HEK293 (cell line): Measurements from ENCODE around the gene STRA8.

ENCODE experiments used
- CTCF ChIA-PET: fragments of 350-600 bp; formaldehyde crosslinking; extraction: SDS; loops from one replicate; lab custom pipeline; 2021; ENCODE audit warnings: antibody characterized with exemption; lab: Yijun Ruan, JAX
- POLR2A ChIA-PET: fragments of 300-600 bp; formaldehyde crosslinking; extraction: SDS; loops from one replicate; lab custom pipeline; 2020; ENCODE audit warnings: antibody characterized with exemption, inconsistent platforms; lab: Yijun Ruan, JAX
- H3K27ac ChIP-seq: fragments of 200-500 bp; sonication (Bioruptor generic); 2 replicates; pipeline ENCODE4 v1.5.1; 2014; ENCODE audit warnings: low read depth, low read length, control low read depth, inconsistent platforms; ENCODE audit errors: extremely low read depth
- H3K36me3 ChIP-seq, 2 experiments: fragments of 200-500 bp in 1 of 2; sonication (Bioruptor generic) in 1 of 2; 1 replicate in 1 of 2; 2 replicates in 1 of 2; pipeline ENCODE4 v1.5.1; 2014 to 2017; ENCODE audit warnings: inconsistent platforms in 2 of 2, low read length in 2 of 2; ENCODE audit not compliant: control insufficient read depth in 2 of 2, insufficient read depth in 1 of 2
- H3K4me1 ChIP-seq: fragments of 200-500 bp; sonication (Bioruptor generic); 2 replicates; pipeline ENCODE4 v1.5.1; 2014; ENCODE audit warnings: mild to moderate bottlenecking, low read length, inconsistent platforms; ENCODE audit not compliant: control insufficient read depth, insufficient read depth
- H3K4me3 ChIP-seq: 2 replicates; pipeline ENCODE4 v1.5.1; 2011; ENCODE audit warnings: low read depth, mild to moderate bottlenecking, control low read depth, low read length, moderate library complexity
- H3K9me3 ChIP-seq: fragments of 200-500 bp; sonication (Bioruptor generic); 2 replicates; pipeline ENCODE4 v1.5.1; 2014; ENCODE audit warnings: low read depth, low read length, inconsistent platforms; ENCODE audit not compliant: control insufficient read depth, insufficient read depth
- ATF2 ChIP-seq: fragments of 450-650 bp; formaldehyde crosslinking; IDR thresholded peaks from 2 replicates; pipeline ENCODE4 v1.5.1; 2016; ENCODE audit warnings: missing biosample characterization, missing genetic modification characterization, low read depth
- FEZF1 ChIP-seq: fragments of 450-650 bp; formaldehyde crosslinking; IDR thresholded peaks from 2 replicates; pipeline ENCODE4 v1.5.1; 2016; ENCODE audit warnings: missing biosample characterization, missing genetic modification characterization
- GFI1B ChIP-seq: fragments of 450-650 bp; formaldehyde crosslinking; IDR thresholded peaks from 2 replicates; pipeline ENCODE4 v1.5.1; 2016; ENCODE audit warnings: missing biosample characterization, missing genetic modification characterization
- HOXA7 ChIP-seq: sonication (generic); formaldehyde crosslinking; IDR thresholded peaks from 2 replicates; pipeline ENCODE4 v1.8.1; 2022; ENCODE audit warnings: missing genetic modification reagents, borderline replicate concordance
- PRDM4 ChIP-seq: fragments of 450-650 bp; formaldehyde crosslinking; IDR thresholded peaks from 2 replicates; pipeline ENCODE4 v1.5.1; 2017; ENCODE audit warnings: missing biosample characterization, missing genetic modification characterization
- ZBTB6 ChIP-seq: fragments of 450-650 bp; formaldehyde crosslinking; IDR thresholded peaks from 2 replicates; pipeline ENCODE4 v1.5.1; 2017; ENCODE audit warnings: missing biosample characterization, missing genetic modification characterization
- ZFP37 ChIP-seq: fragments of 450-650 bp; formaldehyde crosslinking; IDR thresholded peaks from 2 replicates; pipeline ENCODE4 v1.5.1; 2016; ENCODE audit warnings: missing biosample characterization, missing genetic modification characterization
- ZNF112 ChIP-seq: fragments of 450-650 bp; formaldehyde crosslinking; IDR thresholded peaks from 2 replicates; pipeline ENCODE4 v1.5.0; 2017; ENCODE audit warnings: missing biosample characterization, missing genetic modification characterization
- ZNF114 ChIP-seq: fragments of 450-650 bp; formaldehyde crosslinking; IDR thresholded peaks from 2 replicates; pipeline ENCODE4 v1.5.0; 2017; ENCODE audit warnings: missing biosample characterization, missing genetic modification characterization
- ZNF138 ChIP-seq: fragments of 450-650 bp; formaldehyde crosslinking; IDR thresholded peaks from 2 replicates; pipeline ENCODE4 v1.5.1; 2016; ENCODE audit warnings: missing biosample characterization, missing genetic modification characterization, borderline replicate concordance
- ZNF169 ChIP-seq: fragments of 450-650 bp; formaldehyde crosslinking; IDR thresholded peaks from 2 replicates; pipeline ENCODE4 v1.5.1; 2016; ENCODE audit warnings: missing biosample characterization, missing genetic modification characterization
- ZNF362 ChIP-seq: fragments of 450-650 bp; formaldehyde crosslinking; IDR thresholded peaks from 2 replicates; pipeline ENCODE4 v1.5.1; 2016; ENCODE audit warnings: missing biosample characterization, missing genetic modification characterization
- ZNF37A ChIP-seq: fragments of 450-650 bp; IDR thresholded peaks from 2 replicates; pipeline ENCODE4 v1.5.1; 2018; ENCODE audit warnings: missing biosample characterization, missing genetic modification characterization
- ZNF404 ChIP-seq: fragments of 450-650 bp; formaldehyde crosslinking; IDR thresholded peaks from 2 replicates; pipeline ENCODE4 v1.5.1; 2017; ENCODE audit warnings: missing biosample characterization, missing genetic modification characterization
- ZNF416 ChIP-seq: fragments of 450-650 bp; formaldehyde crosslinking; IDR thresholded peaks from 2 replicates; pipeline ENCODE4 v1.5.1; 2016; ENCODE audit warnings: missing biosample characterization, missing genetic modification characterization
- ZNF423 ChIP-seq: fragments of 450-650 bp; formaldehyde crosslinking; IDR thresholded peaks from 2 replicates; pipeline ENCODE4 v1.5.1; 2016; ENCODE audit warnings: missing biosample characterization, missing genetic modification characterization
- ZNF426 ChIP-seq: fragments of 450-650 bp; formaldehyde crosslinking; IDR thresholded peaks from 2 replicates; pipeline ENCODE4 v1.5.1; 2017; ENCODE audit warnings: missing biosample characterization, missing genetic modification characterization, mild to moderate bottlenecking, inconsistent platforms, moderate library complexity
- ZNF580 ChIP-seq: fragments of 450-650 bp; formaldehyde crosslinking; IDR thresholded peaks from 2 replicates; pipeline ENCODE4 v1.5.1; 2016; ENCODE audit warnings: missing biosample characterization, missing genetic modification characterization
- ZNF670 ChIP-seq: fragments of 450-650 bp; formaldehyde crosslinking; IDR thresholded peaks from 2 replicates; pipeline ENCODE4 v1.5.1; 2016; ENCODE audit warnings: missing biosample characterization, missing genetic modification characterization, low read depth
- ZNF843 ChIP-seq: fragments of 450-650 bp; formaldehyde crosslinking; IDR thresholded peaks from 2 replicates; pipeline ENCODE4 v1.5.1; 2016; ENCODE audit warnings: missing biosample characterization, missing genetic modification characterization

The STRA8 gene

GRCh38 chr7:135213831-135214230, 19.8 kb upstream of the STRA8 start (continued):
- TF ChIP-seq ZNF362 (no peak), PRDM4 (tag by site-specific recombination) (no peak), ZFP37 (tag by site-specific recombination) (no peak), GFI1B (no peak)

- no peak overlapping the region for H3K27ac ChIP-seq
- CTCF ChIA-PET = interaction anchor here (0.6 kb wide), 1 partner anchor 836 kb away, joined by 4 read pairs; no protein-coding TSS in a partner anchor
- no peaks in the 10 kb centered on the region for H3K9me3 ChIP-seq
- TF ChIP-seq ATF2 (tag by site-specific recombination) (no peak), ZNF843 (no peak), ZNF169 (no peak), FEZF1 (no peak), ZNF112 (tag by site-specific recombination) (no peak), ZNF423 (no peak), ZBTB6 (no peak), ZNF416 (tag by site-specific recombination) (no peak), ZNF670 (no peak)
- no peaks in the 10 kb centered on the region for H3K36me3 ChIP-seq
- POLR2A ChIA-PET = no interaction called here
- H3K4me1 ChIP-seq = no peaks in the 10 kb centered on the region
- H3K4me3 ChIP-seq = no peak overlapping the region
Observed at GRCh38 chr7:135215180-135215579, 18.5 kb upstream of the STRA8 start.

GRCh38 chr7:135215698-135216097, 17.9 kb upstream of the STRA8 start:
- CTCF ChIA-PET = no interaction called here
- no peak for TF ChIP-seq ZNF580 (tag by site-specific recombination)
- TF ChIP-seq ZNF37A (tag by site-specific recombination) = no peak
- no peak for TF ChIP-seq ZNF114 (tag by site-specific recombination)
- TF ChIP-seq ZNF404 = no peak
- no peak for TF ChIP-seq ZNF138
- no peak for TF ChIP-seq HOXA7
- no peak for TF ChIP-seq ZNF426 (tag by site-specific recombination)
- Histone ChIP-seq H3K4me1 (no peaks in the 10 kb centered on the region), H3K27ac (no peak overlapping the region), H3K4me3 (no peak overlapping the region), H3K36me3 (no peaks in the 10 kb centered on the region), H3K9me3 (no peaks in the 10 kb centered on the region)
- POLR2A ChIA-PET = no interaction called here
